Upper lobe of left lung (tissue), 4 donors: ENCODE measurements around the gene PIM1.

Experiments
- POLR2A ChIP-seq, 4 donors: fragments of 450-650 bp; IDR thresholded peaks; one replicate each; pipeline ENCODE4 v1.5.1; 2016 to 2017; ENCODE audit warnings: antibody characterized with exemption in 4 of 4, mild to moderate bottlenecking in 2 of 4
- POLR2AphosphoS5 ChIP-seq, 2 donors: sonication (generic); formaldehyde crosslinking; IDR thresholded peaks; one replicate each; pipeline ENCODE4 v1.5.1; 2017; ENCODE audit warnings: antibody characterized with exemption in 2 of 2
- TF ChIP-seq, protein P1 (sequence below), 6 experiments: fragments of 450-650 bp in 4 of 6; fragments of 200-600 bp in 2 of 6; sonication (generic) in 2 of 6; IDR thresholded peaks; one replicate each; pipeline ENCODE4 v1.5.1; 2016 to 2019; ENCODE audit warnings: antibody characterized with exemption in 6 of 6

DNA sequence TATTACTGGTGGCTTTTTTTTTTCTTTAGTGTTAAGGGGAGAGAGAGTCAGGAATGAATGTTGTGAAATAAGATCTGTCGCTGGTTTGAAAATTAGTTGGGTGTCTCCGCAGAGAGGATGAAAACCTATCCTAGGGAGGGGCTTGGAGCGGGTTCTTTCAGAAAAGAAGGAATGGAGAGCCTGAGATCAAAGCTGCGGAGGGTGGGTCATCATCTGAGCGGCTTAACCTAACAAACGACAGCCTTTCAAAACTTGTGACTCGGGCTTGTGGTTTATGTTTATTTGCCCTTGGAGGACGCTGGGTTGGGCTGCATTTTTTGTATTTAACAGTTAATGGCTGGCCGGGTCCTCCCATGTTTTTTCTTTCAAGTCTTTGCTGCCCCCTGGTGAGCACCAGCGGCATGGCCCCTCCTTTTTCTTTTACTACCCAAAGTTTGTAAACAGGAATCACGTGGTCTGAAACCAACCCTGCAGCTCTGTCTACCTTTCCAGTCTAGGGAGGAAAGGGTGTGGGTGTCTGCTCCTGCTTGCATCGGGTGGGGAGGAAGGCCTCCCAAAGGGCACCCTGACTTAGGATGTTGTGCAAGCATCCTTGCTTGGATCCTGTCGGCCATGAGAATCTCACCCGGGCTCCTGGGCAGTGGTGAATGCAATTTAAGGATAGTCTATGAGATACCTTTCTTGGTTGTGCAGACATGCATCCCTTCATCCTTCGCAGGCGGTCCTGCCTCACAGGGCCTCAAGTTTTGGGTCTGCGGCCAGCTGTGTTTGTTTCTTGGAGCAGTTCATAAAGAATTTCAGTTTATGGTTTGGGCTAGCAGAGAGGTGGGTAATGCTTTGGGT is 2.2 kb downstream of the PIM1 start:
- TF ChIP-seq POLR2AphosphoS5 (IDR thresholded peaks at IDR 0.05) (peak; percentile 41 to 54), POLR2A (IDR thresholded peaks at IDR 0.05) (peak in 3 of 4 donors; percentile 28 to 67 (median 28))
- TF ChIP-seq, protein P1, sequence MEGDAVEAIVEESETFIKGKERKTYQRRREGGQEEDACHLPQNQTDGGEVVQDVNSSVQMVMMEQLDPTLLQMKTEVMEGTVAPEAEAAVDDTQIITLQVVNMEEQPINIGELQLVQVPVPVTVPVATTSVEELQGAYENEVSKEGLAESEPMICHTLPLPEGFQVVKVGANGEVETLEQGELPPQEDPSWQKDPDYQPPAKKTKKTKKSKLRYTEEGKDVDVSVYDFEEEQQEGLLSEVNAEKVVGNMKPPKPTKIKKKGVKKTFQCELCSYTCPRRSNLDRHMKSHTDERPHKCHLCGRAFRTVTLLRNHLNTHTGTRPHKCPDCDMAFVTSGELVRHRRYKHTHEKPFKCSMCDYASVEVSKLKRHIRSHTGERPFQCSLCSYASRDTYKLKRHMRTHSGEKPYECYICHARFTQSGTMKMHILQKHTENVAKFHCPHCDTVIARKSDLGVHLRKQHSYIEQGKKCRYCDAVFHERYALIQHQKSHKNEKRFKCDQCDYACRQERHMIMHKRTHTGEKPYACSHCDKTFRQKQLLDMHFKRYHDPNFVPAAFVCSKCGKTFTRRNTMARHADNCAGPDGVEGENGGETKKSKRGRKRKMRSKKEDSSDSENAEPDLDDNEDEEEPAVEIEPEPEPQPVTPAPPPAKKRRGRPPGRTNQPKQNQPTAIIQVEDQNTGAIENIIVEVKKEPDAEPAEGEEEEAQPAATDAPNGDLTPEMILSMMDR (IDR thresholded peaks at IDR 0.05) = peak; percentile 92 to 97 (median 96)
